KBM-7 (cell line): ENCODE data around the gene FAM149A.

Experiments
- DNase-seq: peaks from one replicate; pipeline ENCODE4 v3.0.0-alpha.2; 2015
- in situ Hi-C: fragments of 300-500 bp; cut with MboI; formaldehyde crosslinking; loops from 2 replicates; pipeline ENCODE4 v1.14.3; 2020; ENCODE audit warnings: low sequenced_read_pairs, low pct_unique_long_range_greater_than_20kb, mixed read lengths

Gene FAM149A

DNA sequence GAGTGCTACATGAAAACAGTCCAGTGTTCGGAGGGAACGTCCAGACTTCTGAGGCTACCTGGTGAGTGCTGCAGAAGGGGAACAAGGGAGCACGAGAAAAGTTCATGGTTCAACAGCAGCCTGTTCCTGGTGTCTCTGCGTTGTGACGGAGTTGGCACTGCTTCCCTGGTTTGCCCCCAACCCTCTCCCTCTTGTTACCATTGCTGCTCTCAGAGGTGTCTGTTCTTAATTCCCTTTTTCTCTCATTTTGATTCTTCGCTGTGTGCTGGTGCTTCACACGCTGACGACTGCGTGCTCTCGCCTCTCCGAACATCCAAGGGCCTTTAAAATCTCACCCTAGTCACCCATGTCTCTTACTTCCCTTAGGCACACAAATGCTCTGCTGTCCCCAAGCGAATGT lies 1.6 kb upstream of the FAM149A start:
- in situ Hi-C loops = no loop called here
- DNase-seq = no peak

DNA sequence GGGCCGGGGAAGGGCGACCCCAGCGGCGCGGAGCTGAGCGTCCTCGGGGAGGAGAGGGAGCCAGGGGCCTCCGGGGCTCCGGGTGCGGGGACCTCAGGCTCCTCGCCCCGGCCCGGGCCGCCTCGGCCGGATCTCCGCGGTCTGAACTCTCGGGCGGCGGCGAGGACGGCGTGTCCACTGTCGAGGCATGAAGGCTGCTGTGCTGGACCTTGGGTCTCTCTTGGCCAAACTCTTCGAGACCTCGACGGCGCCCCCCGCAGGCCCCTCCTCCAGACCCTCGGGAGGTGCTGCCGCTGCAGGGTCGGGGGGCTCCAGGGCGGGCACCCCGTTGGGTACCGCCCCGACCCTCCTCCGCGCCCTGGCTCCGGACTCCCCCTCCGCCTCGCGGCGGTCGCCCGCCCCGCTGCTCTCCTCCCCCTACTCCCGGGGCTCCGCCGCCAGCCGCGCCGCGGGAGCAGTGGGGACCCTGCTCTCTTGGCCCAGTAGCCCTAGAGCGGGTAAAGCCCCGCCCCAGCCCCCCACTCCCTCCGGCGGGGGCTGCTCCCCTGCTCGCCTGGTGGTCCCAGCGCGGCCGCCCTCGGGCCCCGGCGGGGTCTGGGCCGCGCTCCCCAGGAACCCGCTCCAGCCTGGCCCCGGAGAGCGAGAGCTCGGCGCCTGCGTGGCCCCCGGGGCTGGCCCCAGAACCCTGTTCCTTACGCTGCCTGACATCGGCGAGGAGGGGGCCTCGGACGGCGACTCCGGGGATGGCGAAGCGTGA lies 564 bp downstream of the FAM149A start:
- DNase-seq = no peak
- in situ Hi-C loops = no loop called here

DNA sequence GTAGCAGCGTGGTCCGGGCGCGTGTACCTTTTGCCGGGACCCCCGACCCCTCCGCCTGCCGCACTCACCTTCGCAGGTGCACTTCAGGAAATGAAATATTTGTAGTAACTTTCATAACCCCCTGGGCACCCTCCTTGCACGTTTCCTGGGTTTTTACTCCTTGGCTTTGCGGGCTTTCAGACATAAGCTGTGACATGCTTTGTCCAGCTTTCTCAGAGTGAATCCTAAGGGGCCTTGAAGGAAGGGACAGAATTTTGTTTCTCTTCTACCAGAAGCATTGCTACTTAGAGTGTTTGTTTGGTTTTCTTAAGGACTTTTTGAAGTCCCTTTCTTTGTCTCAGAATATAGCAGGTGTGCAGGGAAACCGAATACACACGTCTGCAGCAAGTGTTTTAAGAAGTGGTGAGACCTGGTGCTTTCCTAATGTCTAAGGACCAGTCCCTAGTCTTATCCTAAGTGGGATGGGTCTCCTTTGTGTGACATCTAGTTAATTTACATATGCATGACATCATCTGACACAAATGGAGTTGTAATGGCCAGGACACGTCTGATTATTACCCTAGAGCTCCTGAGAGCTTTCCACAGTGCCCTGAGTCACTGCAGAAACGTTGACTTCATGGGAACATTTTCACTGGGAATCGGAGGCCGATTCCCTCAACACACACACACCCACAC lies 1.3 kb downstream of the FAM149A start:
- in situ Hi-C loops = no loop called here
- peak; percentile 28 for DNase-seq

DNA sequence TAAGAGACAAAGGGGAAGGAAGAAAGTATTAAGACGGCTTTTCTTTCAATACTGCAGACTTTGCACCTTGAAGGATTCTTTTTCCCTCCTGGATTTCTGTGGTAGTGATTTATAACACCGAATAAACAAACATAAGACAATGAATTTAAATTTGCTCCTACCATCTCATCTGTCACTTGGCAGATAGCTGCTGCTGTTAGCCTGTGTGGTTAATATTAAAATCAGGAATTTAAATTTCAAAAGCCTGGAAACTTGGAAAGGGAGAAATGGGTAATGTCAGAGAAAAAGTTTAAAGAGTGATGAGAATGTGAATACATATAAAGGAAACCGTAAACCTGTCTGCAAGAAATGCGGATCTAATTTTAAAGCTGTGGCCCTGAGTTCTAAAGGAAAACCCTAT lies 3.4 kb downstream of the FAM149A start:
- DNase-seq = no peak
- in situ Hi-C loops = no loop called here

DNA sequence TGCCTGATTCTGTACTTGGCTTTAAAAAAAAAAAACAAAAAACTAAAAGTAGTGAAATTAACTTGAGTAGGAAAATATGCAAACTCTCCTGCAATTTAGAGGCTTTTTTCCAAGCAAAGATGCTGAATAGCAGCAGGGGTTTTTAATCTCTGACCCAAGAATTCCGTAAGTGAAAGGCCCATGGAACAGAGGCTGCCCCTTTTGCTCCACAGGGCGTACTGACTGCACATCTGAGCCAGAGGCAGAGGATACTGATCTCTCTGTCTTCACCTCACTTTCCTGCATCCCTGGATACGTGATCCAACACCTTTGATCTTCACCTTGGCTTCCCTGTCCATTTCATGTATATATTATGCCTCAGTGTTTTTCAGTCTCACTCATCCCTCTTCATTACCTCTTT lies 3.9 kb downstream of the FAM149A start:
- no peak for DNase-seq
- in situ Hi-C loops = no loop called here

DNA sequence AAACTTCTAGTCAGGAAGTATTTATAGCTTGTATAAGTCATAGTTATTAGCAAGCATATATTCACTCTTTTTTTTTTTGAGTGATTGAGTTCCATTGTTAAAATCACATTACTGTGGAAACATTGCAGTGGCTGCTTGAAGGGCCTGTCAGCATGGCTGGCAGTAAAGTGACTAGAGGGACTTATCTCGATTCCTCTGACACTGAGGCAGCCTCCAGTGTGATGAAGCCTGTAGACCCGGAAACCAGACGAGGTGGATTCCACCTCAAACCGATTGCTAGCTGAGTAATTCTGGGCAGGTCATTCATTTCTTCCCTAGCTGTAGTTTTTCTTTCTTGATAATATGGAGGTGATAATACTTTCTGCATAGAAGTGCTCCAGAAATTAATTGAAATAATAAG lies 4.7 kb downstream of the FAM149A start:
- in situ Hi-C loops = no loop called here
- DNase-seq = no peak

DNA sequence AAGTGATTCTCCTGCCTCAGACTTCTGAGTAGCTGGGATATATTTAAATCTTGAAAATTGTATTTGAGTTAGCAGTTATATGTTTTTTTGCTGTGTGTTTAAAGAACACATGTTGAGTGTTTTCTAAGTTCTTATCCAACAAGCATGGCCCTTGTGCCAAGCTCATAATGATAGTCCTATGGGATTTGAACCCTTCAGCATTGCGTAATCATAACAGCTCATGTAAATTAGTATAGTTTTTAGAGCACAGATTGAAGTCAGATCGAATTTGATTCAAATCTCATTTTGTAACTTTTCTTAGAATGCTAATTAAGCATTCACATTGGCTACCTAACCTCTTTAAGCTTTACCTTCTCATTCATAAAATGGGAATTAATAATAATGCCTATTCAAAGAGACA lies 12.2 kb downstream of the FAM149A start:
- in situ Hi-C loops = no loop called here
- DNase-seq = no peak

DNA sequence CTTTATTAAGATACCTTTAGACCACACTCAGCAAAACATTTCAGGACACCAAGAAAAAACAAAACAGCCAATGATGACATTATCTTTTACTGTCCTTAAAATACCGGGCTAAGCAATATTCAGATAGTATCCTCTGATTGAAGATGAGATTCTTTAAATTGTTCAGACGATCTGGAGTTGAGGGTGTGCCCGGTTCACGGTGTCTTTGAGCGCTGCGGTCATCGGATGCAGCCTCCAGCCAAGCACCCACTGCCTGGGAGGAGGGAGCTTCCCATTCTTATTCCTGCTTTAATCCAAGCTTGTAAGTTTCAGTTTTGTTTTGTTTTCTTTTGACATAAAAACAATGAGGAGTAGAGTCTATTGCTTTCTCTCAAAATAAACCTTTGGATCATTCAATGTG lies 14.1 kb downstream of the FAM149A start:
- DNase-seq = no peak
- in situ Hi-C loops = no loop called here

DNA sequence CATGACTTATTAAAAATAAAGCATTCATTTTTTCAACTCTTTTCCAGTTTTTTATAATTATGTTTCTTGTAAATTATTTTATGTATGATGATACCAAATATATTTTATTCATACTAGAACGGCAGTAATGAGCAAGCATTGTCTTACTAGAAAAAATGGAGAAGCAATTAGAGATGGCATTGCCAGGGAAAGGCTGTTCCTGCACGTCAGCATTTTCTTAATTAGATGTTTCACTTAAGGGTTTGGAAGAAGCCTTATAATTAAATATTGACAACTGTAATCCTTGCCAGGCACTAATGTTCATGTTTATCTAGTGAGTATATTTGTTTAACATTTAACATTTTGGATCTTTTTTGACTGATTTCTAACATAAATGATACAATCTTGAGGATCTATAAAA lies 16.6 kb downstream of the FAM149A start:
- in situ Hi-C loops = no loop called here
- DNase-seq = no peak

DNA sequence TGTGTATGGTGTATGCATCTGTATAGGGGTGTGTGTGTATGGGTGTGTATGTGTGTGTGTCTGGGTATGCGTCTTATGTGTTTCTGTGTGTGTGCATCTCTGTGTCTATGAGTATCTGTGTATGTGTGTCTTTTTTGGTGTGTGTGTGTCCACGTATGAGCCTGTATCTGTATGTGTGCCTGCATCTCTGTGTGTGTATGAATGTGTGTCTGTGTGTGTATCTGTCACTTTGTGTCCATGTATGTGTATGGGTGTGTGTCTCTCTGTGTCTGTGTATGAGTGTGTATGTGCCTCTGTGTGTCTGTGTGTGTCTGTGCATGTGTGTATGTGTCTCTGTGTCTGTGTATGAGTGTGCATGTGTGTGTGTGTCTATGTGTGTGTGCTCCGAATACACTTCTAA lies 24.3 kb downstream of the FAM149A start:
- in situ Hi-C loops = no loop called here
- DNase-seq = no peak

DNA sequence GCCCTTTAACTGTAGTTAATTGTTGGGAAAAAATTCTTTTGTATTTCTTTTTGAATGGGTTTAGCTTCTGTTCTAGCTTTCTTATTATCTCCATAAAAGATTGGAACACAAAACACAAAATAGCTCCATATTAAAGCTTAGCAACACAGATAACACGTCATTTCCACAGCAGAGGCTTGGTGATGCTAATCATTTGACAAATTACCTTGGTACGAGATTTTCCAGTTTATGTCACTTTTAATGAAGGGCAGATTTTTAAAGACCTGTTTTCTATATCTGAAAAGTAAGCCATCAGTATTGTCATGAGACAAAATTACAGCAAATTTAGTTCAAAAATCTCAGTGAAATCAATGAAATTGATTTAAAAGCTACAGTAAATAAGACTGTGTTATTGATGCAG lies 27.4 kb downstream of the FAM149A start:
- in situ Hi-C loops = no loop called here
- DNase-seq = no peak

DNA sequence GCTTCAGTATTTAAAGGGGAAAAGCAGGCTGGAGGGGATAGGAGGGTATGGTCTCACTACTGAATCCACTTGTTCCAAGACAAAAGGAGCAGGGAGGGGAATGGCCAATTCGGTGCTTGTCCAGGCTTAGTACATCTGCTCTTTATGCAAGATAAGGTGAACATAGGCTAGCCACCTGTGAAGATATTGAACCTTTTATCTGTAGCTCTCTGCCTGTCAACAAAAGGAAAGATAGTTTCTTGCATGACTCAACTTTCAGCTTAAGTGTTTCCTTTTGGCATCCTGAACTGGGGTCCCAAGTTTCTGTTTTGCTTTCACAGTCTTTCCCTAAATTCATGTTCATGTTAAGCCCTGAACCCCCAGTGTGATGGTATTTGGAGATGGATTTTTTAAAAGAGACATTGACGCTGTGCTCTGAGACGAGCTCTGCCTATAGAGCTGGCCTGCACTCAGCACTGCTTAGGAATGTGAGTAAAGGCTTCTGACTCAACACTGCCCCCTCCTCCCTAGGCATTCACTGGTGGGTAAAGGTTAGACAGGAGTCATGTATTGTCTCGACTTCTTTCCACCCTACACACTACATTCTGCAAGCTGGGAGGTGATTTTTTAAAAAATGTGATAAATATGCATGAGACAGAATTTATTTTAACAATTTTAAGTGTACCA lies 28.2 kb downstream of the FAM149A start:
- no peak for DNase-seq
- in situ Hi-C loops = no loop called here

DNA sequence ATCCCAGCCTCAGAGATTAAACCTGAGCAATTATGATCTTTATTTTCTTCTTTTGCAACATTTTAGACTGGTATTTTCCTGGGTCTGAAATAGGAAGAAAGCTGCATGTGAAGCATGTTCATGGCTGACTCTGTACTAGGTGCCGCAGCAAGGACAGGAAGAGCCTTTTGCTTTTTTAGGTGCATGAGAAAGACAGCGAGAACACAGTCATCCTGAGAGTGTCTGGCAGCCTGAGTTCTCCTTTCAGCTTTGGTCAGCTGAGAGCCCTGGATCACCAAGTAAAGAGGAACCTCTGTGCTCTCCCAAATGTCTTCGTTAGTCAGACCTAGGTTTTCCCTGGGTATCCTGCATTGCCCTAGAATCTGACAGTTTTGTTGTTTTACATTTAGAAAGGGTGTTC lies 29.8 kb downstream of the FAM149A start:
- peak; percentile 20 for DNase-seq

DNA sequence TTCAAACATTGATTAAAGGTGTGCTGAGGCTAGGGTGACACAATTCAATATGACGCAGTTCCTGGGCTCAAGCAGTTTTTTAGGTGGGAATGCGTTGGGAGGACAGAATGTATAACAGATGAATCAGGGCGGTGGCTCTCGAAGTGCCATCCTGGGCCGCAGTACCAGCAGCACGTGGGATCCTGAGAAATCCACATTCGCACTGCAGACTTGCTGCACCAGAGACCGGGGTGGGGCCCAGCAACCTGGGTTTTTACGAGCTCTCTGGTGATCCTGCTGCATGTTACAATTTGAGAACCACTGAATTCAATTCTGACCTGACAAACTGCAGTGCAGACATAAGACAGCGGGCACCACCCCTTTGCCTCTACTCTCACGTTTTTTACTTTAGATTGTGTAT lies 30.4 kb downstream of the FAM149A start:
- in situ Hi-C loops = no loop called here
- no peak for DNase-seq

More for the DNA sequence above, 29.8 kb downstream of the FAM149A start:
- in situ Hi-C loops = no loop called here

DNA sequence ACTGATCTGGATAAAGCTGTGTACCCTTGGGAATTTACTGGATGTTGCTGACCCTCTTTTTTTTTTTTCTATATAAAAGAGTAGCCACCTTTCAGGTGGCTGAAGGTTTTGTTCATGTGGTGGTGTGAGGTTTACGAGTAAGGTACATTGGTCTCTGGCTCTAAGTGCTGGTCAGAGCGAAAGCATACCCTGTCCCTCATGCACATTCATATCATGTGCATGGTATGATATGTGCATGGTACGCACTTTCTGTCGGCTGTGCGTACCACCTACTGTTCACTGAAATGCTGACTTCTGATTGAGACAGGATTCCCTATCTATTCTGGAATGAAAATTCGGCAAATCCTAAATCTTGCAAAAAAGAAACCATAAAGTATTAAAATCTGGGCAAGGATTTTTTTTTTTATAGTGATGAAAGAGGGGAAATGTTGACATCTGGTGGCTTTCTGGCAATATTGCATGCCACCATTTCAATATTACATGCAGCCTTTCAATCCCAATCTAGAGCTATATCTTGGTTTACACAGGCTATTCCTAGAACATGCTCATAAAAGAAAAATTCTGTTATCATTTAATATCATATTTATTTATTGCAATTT lies 32.8 kb downstream of the FAM149A start:
- in situ Hi-C loops = no loop called here
- peak; percentile 54 for DNase-seq

DNA sequence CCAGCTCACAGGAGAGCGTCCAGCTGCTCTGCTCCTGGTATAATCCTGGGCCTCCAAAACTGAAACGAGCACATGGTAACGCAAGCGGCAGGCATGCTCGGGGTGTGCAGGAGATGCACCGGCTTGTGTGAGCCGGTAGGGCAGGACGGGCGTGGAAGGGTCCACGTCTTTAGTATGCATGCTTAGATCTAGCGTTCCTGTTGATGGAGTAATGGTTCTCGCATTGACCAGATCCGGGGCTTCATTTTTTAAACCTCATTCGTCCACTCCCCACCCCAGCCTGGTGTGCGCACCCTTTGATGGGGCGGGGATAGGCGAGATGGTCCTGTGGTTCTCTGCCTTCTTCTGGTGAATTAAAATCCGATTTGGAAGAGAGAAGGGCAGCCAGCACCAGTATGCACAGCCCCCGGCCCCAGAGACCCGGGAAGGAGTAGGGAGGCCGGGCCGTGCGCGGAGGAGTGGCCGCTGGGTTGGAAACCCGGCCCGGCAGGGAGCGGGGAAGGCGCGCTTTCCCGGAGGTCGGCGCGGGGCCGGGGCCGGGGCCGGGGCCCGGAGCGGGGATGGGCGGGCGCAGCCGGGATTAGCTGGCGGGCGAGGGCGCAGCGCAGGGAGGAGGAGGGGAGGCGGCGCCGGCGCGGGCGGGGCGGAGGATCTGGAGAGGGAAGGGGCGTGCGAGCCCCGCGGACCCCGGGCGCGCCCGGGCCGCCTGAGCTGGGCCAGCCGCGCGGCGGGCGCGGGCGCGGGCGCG lies 39.9 kb downstream of the FAM149A start:
- in situ Hi-C loops = no loop called here
- DNase-seq = peak; percentile 21

DNA sequence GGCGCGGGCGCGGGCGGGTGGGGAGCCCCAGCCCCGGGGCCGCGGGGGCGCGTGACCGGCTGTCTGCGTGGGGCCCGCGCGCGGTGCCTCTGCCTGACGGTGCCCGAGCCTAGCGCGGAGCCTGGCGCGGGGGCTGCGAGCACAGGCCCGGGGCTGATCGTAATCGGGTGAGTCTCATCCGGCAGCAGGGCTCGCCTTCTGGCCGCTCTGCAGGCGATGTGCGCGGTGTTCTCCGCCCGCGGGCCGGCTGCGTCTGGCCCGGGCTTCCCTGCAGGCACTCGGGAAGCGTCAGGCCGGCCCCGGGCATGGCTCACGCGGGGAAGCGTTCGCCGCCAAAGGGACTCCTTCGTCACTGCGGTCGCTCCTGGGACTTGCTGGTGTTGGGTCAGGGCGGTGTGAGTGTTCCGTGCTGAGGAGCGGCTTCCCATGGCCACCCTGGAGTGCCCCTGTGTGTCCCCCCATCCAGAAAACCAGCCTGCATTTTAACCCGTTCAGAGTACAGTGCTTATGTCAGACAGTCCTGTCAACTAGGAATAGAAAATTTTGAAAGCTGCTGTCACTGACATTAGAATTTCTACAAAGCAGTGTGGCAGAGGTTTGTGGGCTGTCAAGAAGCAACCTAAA lies 40.6 kb downstream of the FAM149A start:
- peak; percentile 56 for DNase-seq
- in situ Hi-C loops = no loop called here

DNA sequence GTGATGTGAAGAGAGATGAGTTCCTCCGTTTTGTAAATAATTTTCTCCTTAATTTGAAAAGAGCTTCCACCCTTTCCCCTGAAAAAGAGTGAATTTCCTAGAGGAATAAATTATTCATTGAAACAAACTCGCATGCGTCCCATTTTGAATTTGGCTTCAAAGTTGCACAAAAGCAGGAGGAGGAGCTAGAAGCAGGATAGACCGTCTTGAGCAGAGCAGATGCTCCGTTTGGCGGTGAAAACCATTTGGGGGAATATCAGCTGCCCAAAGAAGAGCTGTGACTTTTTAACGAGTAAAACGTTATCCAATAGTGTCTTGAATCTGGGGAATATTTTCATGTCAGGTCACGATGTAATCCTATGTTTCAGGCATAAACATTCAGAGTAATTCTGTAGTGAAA lies 42.0 kb downstream of the FAM149A start:
- DNase-seq = no peak
- in situ Hi-C loops = no loop called here

DNA sequence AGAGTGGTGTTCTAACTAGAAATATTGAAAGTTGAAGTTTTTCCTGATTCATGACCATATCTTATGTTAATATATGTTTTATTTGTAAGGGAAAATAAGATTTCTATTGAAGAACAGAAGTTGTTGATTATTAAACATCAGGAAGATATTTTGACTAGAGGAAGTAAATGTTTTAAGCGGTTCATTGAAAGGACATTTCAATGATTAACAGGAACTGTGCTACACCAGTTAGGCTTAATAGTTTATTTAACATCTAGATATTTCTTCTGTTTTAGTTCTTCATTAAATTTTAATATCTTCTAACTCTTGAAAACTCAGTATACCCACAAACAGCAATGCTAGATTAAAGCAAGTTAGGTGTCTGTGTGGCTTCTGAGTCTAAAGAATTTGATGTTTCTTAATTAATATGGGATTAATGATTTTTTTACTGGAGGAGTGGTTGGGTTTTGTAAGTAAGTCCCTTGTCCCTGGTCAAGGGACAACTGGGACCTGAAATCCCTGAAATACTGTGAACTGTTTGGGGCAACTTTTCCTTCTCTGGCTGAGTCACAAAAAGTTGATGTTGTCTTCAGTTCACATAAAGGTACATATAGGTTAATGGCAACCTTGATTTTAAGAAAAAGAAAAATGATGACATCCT lies 44.0 kb downstream of the FAM149A start:
- in situ Hi-C loops = no loop called here
- DNase-seq = no peak
